Vagina (tissue), 2 donors: ENCODE data around the gene PIK3CG. TPM values are rescaled to one million over a fixed set of nuclear protein-coding genes. Genes with fewer than 3 reads are reported as not detected.
"Not testable (repeated sequence)": the region's sequence is repeated elsewhere in the genome, so short reads cannot be mapped to it uniquely, and the experiment has no call there.

Experiments used
- DNase-seq, 2 donors: peaks; one replicate each; pipeline ENCODE4 v3.0.0-alpha.2; 2017; ENCODE audit errors: extremely low spot score in 2 of 2
- H3K27ac ChIP-seq: fragments of 200-600 bp; sonication (generic); one replicate; pipeline ENCODE4 v1.5.1; 2019
- H3K27me3 ChIP-seq: fragments of 200-600 bp; sonication (generic); one replicate; pipeline ENCODE4 v1.5.1; 2019
- H3K36me3 ChIP-seq, 2 donors: fragments of 200-600 bp; sonication (generic); one replicate each; pipeline ENCODE4 v1.5.1; 2017 to 2019
- H3K4me1 ChIP-seq: fragments of 200-600 bp; sonication (generic); one replicate; pipeline ENCODE4 v1.5.1; 2019
- H3K4me3 ChIP-seq, 2 donors: fragments of 200-600 bp; sonication (generic); 1 replicate in 1 of 2; 2 replicates in 1 of 2; pipeline ENCODE4 v1.5.1; 2016 to 2019
- H3K9me3 ChIP-seq: fragments of 200-600 bp; sonication (generic); one replicate; pipeline ENCODE4 v1.5.1; 2019
- CTCF ChIP-seq, 3 experiments: fragments of 450-650 bp in 2 of 3; fragments of 200-600 bp in 1 of 3; sonication (generic) in 1 of 3; IDR thresholded peaks; one replicate each; pipeline ENCODE4 v1.5.1; 2017 to 2019; ENCODE audit warnings: antibody characterized with exemption in 3 of 3, mild to moderate bottlenecking in 2 of 3, moderate library complexity in 2 of 3
- POLR2A ChIP-seq, 2 donors: fragments of 450-650 bp; IDR thresholded peaks; one replicate each; pipeline ENCODE4 v1.6.1; 2017; ENCODE audit warnings: antibody characterized with exemption in 2 of 2, mild to moderate bottlenecking in 2 of 2, moderate library complexity in 2 of 2
- POLR2AphosphoS5 ChIP-seq, 2 donors: sonication (generic); formaldehyde crosslinking; IDR thresholded peaks; one replicate each; pipeline ENCODE4 v1.9.0; 2017; ENCODE audit warnings: antibody characterized with exemption in 2 of 2, mild to moderate bottlenecking in 2 of 2, low read depth in 1 of 2; ENCODE audit not compliant: insufficient read depth in 1 of 2
- intact Hi-C: fragments of 100-400 bp; cut with DNase I; formaldehyde crosslinking; loops from one replicate; pipeline ENCODE4 v1.15.1; 2023
- total RNA-seq: library from RNA; depleted of rRNA; stranded (reverse); fragments of >200 nt; gene quantifications from one replicate; pipeline ENCODE4 v1.2.3, GENCODE V29; 2016

PIK3CG gene
- total RNA-seq, 1 donor from 2014 or later: 4.4 TPM

DNA sequence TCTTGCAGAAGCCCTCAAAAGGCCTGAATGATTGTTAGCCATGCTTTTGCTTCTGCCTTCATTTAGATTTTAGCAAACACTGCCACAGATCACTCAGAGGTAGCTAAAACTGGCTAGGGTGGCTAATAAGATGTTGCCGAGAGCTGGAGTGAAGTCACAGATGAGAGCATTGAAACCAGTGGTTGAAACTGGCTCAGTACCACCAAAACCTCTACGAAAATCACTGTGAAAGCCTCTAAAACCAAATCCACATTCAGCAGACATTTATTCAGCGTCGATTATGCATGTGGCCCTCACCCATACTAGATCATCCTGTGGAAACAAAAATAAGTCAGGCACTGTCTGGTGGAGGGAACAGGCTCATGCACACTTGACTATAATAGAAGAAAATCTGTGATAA lies 50.8 kb downstream of the PIK3CG start:
- Histone ChIP-seq H3K4me1 (no peaks in the 10 kb centered on the region), H3K27me3 (no peaks in the 10 kb centered on the region), H3K27ac (no peak overlapping the region), H3K9me3 (no peaks in the 10 kb centered on the region), H3K36me3 (no peaks in the 10 kb centered on the region), H3K4me3 (no peak overlapping the region)
- intact Hi-C loops: no loop called here
- no peak for DNase-seq
- no peak for TF ChIP-seq CTCF (IDR thresholded peaks at IDR 0.05)
- no peak for TF ChIP-seq POLR2AphosphoS5 (IDR thresholded peaks at IDR 0.05; ENCODE audit: insufficient read depth in 1 of 2, low read depth in 1 of 2)
- no peak for TF ChIP-seq POLR2A (IDR thresholded peaks at IDR 0.05)

DNA sequence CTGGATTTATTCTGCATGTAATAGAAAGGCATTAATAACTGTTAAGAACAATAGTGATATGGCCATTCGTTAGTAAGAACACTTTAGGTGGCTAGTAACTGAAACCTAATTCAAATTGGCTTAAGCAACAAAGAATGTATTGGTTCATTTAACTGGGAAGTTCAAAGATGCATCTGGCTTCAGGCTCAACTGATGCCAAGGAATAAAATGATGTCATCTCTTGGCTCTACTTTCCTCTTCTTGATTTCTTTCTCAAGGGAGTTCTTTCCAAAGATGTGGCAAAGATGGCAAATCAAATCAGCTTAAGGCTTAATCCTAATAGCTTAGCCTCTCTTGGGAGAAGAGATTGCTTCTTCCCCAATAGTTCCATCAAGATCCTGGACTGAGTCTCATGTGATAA lies 51.6 kb downstream of the PIK3CG start:
- no peak for DNase-seq
- no peaks in the 10 kb centered on the region for H3K36me3 ChIP-seq
- H3K27me3 ChIP-seq: no peaks in the 10 kb centered on the region
- TF ChIP-seq POLR2AphosphoS5 (IDR thresholded peaks at IDR 0.05; ENCODE audit: insufficient read depth in 1 of 2, low read depth in 1 of 2) (no peak), CTCF (IDR thresholded peaks at IDR 0.05) (no peak), POLR2A (IDR thresholded peaks at IDR 0.05) (no peak)
- H3K27ac ChIP-seq: no peak overlapping the region
- intact Hi-C loops: no loop called here
- no peaks in the 10 kb centered on the region for H3K4me1 ChIP-seq
- no peaks in the 10 kb centered on the region for H3K9me3 ChIP-seq
- H3K4me3 ChIP-seq: no peak overlapping the region

DNA sequence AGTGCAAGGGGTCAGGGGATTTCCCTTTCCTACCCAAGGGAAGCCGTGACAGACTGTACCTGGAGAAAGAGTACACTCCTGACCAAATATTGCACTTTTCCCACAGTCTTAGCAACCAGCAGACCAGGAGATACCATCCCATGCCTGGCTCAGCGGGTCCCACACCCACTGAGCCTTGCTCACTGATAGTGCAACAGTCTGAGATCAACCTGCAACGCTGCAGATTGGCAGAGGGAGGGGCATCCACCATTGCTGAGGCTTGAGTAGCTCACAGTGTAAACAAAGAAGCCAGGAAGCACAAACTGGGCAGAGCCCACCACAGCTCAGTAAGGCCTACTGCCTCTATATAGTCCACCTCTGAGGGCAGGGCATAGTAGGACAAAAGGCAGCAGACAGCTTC lies 53.9 kb downstream of the PIK3CG start:
- TF ChIP-seq POLR2A (IDR thresholded peaks at IDR 0.05): no peak
- TF ChIP-seq CTCF (IDR thresholded peaks at IDR 0.05): no peak
- TF ChIP-seq POLR2AphosphoS5 (IDR thresholded peaks at IDR 0.05; ENCODE audit: insufficient read depth in 1 of 2, low read depth in 1 of 2): no peak
- no peak for DNase-seq
- H3K36me3 ChIP-seq: no peaks in the 10 kb centered on the region
- H3K9me3 ChIP-seq: no peaks in the 10 kb centered on the region
- H3K4me3 ChIP-seq: no peak overlapping the region
- H3K27ac ChIP-seq: no peak overlapping the region
- intact Hi-C loops: no loop called here
- no peaks in the 10 kb centered on the region for H3K4me1 ChIP-seq
- no peaks in the 10 kb centered on the region for H3K27me3 ChIP-seq

DNA sequence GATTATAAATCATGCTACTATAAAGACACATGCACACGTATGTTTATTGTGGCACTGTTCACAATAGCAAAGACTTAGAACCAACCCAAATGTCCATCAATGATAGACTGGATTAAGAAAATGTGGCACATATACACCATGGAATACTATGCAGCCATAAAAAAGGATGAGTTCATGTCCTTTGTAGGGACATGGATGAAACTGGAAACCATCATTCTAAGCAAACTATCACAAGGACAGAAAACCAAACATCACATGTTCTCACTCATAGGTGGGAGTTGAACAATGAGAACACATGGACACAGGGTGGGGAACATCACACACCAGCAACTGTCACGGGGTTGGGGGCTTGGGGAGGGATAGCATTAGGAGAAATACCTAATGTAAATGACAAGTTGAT lies 59.4 kb downstream of the PIK3CG start:
- H3K4me1 ChIP-seq, H3K27me3 ChIP-seq, DNase-seq, H3K9me3 ChIP-seq, H3K36me3 ChIP-seq, H3K27ac ChIP-seq, H3K4me3 ChIP-seq, intact Hi-C loops: not testable (repeated sequence)

GRCh38 chr7:106926892-106927291 lies 61.8 kb downstream of the PIK3CG start:
- TF ChIP-seq CTCF (IDR thresholded peaks at IDR 0.05) (no peak), POLR2AphosphoS5 (IDR thresholded peaks at IDR 0.05; ENCODE audit: insufficient read depth in 1 of 2, low read depth in 1 of 2) (no peak), POLR2A (IDR thresholded peaks at IDR 0.05) (no peak)
- H3K27ac ChIP-seq: no peak overlapping the region
- H3K9me3 ChIP-seq: no peaks in the 10 kb centered on the region
- no peaks in the 10 kb centered on the region for H3K27me3 ChIP-seq
- no peaks in the 10 kb centered on the region for H3K36me3 ChIP-seq
- no peaks in the 10 kb centered on the region for H3K4me1 ChIP-seq
- intact Hi-C loops: no loop called here
- no peak overlapping the region for H3K4me3 ChIP-seq
- no peak for DNase-seq

DNA sequence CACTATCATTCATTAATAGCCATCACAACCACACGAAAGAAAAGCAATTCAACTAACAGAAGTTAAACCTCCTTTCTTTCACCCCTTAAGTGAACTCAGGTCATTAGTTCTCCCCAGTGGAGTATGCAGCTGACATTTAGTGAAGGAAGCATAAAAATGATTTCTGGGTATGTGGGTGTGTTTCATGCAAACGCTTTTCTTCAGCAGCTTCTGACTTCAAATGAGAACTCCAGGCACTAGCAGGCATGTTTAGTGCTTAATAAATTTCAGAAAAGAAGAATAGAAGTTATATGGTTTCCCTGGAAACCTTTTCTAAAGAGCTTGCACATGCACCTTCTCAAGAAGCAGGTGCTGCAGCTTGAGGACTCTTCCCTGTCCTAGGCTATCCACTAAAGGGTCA lies 62.5 kb downstream of the PIK3CG start:
- H3K27me3 ChIP-seq: no peaks in the 10 kb centered on the region
- TF ChIP-seq POLR2A (IDR thresholded peaks at IDR 0.05) (no peak), CTCF (IDR thresholded peaks at IDR 0.05) (no peak), POLR2AphosphoS5 (IDR thresholded peaks at IDR 0.05; ENCODE audit: insufficient read depth in 1 of 2, low read depth in 1 of 2) (no peak)
- no peak overlapping the region for H3K4me3 ChIP-seq
- no peak overlapping the region for H3K27ac ChIP-seq
- no peaks in the 10 kb centered on the region for H3K36me3 ChIP-seq
- H3K4me1 ChIP-seq: no peaks in the 10 kb centered on the region
- H3K9me3 ChIP-seq: no peaks in the 10 kb centered on the region
- DNase-seq: no peak
- intact Hi-C loops: no loop called here

- intact Hi-C loops, H3K27ac ChIP-seq, DNase-seq, H3K27me3 ChIP-seq, H3K4me1 ChIP-seq, H3K4me3 ChIP-seq, H3K9me3 ChIP-seq, H3K36me3 ChIP-seq: not testable (repeated sequence)
These were observed 64.5 kb downstream of the PIK3CG start for GRCh38 chr7:106929616-106930015.
